ENCODE results near the gene PGC.

PGC gene

DNA sequence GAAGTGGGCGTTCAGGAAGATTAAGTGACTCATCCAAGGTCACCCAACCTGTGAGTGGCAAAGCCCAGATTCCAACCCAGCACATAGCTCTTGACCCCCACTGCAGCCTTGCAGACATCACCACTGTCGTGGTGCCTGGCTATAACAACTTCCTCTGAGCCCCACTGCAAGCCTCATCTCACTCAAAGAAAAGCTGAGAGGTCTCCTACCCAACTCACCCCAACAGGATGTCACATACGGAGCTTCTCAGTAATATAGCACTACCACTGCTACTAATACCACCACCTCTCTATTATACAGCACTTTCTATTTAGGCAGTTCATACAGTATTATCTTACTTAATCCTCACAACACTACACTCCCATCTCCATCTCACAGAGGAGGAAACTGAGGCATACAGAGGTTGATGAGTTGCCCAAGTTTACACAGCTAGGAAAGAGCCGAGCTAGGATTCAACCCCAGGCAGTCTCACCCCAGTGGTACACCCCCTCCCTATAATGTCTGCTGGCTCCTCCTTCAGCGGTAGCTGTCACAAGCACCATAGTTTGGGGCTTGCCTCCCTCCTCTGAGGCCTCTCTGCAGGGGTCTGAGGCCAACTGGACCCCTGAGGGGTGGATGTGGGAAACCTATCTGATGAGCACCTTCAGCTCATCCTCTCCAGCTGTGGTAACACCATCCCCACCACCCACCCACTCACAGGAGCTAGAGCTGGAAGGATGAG lies 31.2 kb downstream of the PGC start:
- DNase-seq (ENCODE audit: low read depth in 2 of 3, low spot score in 2 of 3) = no peak

DNA sequence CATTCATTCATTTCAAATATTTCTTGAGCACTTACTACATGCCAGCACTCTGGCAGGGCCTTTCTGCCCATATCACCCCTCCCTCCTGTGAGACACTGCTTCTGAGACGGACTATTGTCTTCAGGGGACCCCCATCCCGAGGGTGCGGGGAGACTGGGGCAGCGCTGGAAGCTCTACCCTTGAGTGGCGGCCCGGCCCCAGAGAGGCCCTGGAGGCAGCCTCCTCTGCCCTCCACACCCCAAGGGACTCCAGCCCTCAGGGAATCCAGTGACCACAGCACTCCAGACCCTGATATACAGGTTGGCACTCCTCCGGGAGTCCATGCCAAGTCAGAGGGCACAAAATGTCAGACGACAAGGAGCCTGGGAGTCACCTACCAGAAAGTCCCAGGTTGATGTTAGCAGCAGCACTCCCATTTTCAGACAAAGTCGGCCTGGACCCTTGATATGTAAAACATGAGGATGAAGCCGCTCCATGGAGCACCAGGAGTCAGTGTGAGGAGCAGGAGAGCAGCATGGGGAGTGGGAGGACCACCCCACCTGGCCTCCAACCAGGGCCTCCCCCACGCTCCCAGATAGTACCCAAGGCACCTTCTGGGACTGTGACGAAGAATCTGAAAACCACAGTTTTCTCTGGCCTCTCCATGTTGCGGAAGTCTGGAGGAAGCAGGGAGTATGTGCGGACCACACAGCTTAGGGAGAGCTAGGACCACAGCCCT lies 32.5 kb downstream of the PGC start:
- DNase-seq (ENCODE audit: low read depth in 2 of 3, low spot score in 2 of 3) = no peak

DNA sequence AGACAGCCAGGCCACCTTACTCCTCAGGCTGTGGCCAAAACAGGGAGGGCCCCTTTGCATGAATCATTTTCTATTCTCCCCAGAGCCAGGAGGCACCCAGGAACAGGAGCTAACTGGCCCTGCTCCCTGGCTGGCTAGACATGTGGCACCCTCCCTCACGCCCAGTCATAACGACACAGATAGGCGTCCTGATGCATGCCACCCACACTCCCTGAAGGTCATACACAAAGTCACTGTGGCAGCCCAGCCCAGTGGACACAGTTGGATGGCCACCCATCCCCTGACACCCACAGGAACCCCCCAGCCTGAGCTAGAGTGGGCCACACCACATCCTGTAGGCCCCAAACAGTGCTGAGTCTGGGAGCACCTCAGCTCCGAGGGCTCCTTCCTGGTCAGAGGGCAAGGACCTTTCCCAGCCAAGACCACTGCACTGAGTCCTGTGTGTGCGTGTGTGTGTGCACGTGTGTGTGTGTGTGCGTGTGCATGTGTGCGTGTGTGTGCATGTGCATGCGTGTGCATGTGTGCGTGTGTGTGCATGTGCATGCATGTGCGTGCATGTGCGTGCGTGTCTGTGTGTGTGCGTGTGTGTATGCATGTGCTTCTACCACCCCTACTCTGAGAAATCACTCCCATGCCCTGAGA lies 33.4 kb downstream of the PGC start:
- no peak for DNase-seq (ENCODE audit: low read depth in 2 of 3, low spot score in 2 of 3)

GRCh38 chr6:41713159-41713649 lies 34.0 kb downstream of the PGC start:
- DNase-seq (ENCODE audit: low read depth in 2 of 3, low spot score in 2 of 3) = no peak

GRCh38 chr6:41712651-41713103 lies 34.5 kb downstream of the PGC start:
- DNase-seq (ENCODE audit: low read depth in 2 of 3, low spot score in 2 of 3) = no peak

GRCh38 chr6:41711323-41712038 lies 35.7 kb downstream of the PGC start:
- DNase-seq (ENCODE audit: low read depth in 2 of 3, low spot score in 2 of 3) = no peak

GRCh38 chr6:41709375-41709774 lies 37.8 kb downstream of the PGC start:
- no peak for DNase-seq (ENCODE audit: low read depth in 2 of 3, low spot score in 2 of 3)

DNA sequence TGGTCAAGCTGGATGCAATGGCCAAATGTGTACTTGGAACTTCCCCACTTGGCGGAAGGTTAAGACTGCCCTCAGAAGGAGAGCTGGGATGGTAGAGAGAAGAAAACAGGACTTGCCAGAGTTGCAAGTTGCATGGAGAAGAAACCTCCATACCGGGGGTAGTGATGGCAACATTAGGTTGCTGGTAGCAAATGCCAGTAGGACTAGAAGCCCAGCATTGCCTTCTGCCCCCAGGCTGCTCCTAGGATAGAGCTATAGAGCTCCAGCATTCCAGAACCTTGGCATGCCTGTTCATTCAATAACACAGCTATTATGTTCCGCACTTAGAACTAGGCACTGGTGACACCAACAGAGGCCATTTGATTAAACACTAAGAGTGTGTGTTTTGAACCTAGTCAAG lies 38.3 kb downstream of the PGC start:
- no peak for DNase-seq (ENCODE audit: low read depth in 2 of 3, low spot score in 2 of 3)

- DNase-seq (ENCODE audit: low read depth in 2 of 3, low spot score in 2 of 3) = peak in 1 of 3 experiments; percentile 22
These were observed 39.5 kb downstream of the PGC start for GRCh38 chr6:41707565-41708200.

DNA sequence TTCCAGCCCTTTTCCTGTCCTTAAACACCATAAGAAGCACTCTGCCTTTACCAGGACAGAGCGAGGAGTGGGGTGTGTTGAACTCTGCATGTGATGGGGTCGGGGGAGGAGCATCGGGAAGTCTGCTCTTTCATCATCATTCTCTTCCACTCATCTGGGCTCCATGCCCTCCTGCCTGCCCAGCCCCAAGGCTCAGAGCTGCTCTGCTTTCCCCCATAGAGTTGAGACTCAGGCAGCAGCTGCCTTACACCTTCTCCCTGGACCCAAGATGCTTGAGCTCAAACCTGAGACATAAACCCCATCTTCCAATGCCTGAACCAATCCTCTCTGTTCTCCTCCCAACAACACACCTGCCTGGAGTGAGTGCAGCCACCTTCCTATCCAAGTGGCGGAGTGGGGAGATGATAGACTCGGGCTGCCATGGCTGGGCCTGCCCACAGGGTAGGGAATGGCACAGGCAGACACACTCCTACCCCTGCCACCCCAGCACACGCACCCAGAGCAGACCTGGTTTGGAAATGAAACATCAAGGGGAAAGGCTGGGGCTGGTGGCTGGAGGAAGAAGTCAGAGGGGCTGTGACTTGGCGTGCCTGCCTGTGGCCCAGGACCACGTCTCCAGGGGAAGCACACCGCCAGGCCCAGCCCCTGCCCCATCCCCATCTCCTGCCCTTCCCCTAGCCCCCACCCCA lies 40.2 kb downstream of the PGC start:
- DNase-seq (ENCODE audit: low read depth in 2 of 3, low spot score in 2 of 3) = no peak

DNA sequence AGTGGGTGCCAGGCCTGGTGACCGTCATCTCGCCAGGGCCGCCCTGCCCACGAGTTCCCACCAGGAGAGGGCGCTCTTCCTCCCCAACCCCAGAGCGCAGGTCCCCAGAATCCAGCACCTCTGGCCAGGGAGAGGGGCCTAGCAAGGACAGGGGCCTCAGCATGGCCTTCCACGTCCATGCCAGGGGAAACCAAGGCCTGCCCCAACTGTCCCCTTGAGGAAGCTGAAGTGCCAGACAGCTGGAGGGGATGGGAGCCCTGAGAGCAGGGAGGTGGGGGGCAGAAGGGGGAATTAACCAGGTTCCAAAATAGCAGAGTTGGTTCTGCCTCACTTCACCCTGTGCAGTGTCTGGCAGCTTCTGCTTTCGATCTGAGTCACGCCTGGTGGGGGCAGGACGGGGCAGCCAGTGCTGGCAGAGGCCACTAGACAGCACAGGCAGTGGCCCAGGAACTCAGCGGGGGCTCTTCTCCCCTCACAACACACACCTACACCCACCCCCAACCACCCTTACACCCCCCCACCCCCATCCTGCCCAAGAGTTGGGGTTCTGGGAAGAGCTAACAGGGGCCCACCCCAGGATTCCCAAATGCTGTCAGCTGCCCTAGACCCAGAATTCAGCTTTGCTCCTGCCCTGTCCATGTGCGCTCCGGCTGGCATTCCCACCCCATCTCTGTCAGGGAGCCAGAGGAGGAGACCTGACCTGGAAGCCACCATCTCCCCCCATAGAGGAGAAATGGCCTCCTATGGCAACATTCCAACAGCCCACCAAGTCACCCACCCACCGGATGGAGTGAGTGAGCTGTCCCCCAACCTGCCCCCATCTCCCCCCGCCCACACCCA lies 41.0 kb downstream of the PGC start:
- DNase-seq (ENCODE audit: low read depth in 2 of 3, low spot score in 2 of 3) = peak; percentile 41 to 52 (median 49)

GRCh38 chr6:41705311-41705995 lies 41.7 kb downstream of the PGC start:
- no peak for DNase-seq (ENCODE audit: low read depth in 2 of 3, low spot score in 2 of 3)

- no peak for DNase-seq (ENCODE audit: low read depth in 2 of 3, low spot score in 2 of 3)
These were observed 42.4 kb downstream of the PGC start for GRCh38 chr6:41704656-41705310.

DNA sequence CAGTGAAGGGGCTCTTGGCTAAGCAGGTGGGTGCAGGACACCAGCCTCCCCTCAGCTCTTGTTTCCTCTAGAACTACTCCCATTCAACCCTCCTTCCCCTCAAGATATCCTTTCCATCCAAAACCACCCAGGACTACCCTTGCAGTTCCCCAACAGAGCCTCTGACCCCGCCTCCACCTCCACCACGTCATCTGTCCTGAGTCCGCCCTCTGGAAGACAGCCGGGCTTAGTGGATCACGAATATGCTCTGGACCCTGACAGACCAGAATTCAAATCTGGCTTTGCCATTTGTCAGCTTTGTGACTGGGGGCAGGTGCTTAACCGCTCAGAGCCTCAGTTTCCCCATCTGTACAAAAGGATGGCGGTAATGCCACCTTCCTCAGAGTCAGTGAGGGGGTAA lies 43.2 kb downstream of the PGC start:
- DNase-seq (ENCODE audit: low read depth in 2 of 3, low spot score in 2 of 3) = no peak

GRCh38 chr6:41702771-41703494 lies 44.3 kb downstream of the PGC start:
- DNase-seq (ENCODE audit: low read depth in 2 of 3, low spot score in 2 of 3) = no peak

DNA sequence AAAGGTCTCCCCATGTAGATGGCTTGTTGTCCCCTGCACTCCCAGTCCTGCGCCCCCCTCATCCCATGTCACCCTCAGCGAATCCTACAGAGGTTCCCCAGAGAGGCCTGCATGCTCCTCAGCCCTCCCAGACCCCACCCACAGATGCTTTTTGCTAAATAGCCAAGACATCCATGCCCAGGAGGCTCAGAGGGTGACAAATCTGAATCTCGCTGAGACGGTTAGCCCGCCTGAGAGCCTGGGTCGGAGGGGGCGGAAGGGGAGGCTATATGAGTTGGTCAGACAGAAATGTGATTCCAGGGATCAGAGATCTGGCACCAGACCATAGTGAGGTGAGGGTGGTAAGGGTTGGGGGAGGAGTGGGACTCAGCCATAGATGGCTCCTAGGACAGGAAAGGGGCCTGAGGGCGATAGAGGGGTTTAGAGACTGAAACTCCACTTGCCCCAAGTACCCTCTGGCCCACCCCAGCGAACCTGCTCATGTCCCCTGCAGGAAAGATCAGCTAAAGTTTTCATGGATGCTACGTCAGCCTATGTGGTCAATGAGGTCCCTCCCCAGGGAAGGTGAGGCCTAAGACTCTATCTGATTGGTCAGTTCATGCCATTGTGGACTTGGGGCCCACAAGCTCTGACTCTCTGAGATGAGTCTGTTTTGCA lies 45.0 kb downstream of the PGC start:
- DNase-seq (ENCODE audit: low read depth in 2 of 3, low spot score in 2 of 3) = no peak

Measured in activated CD8-positive, alpha-beta memory T cell treated with anti-CD3 and anti-CD28 coated beads for 48 hours (primary cell).